NCI-H69 (cell line): ENCODE results near the gene TBRG4.

Experiments used
- DNase-seq: peaks from one replicate; lab custom pipeline; 2025; lab: John Stamatoyannopoulos, UW

TBRG4 gene

DNA sequence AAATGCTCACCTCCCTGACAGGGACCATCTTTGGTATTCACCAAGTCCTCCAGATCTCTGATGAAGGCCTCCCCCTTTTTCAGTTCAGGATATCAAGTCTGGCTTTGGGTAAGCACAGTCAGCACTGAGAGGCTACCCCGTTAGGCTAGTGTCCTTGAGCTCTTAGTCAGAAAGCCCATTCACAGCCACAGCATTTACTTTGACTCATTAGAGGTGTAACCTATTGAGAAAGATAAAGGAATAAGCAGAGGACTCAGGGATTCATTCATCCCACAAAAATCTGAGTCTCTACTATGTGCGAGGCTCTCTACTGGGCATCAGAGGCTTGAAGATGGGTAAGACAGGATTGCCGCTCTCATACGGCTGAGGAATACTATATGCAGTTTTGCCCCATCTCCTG, 32.1 kb upstream of the TBRG4 start:
- no peak for DNase-seq

DNA sequence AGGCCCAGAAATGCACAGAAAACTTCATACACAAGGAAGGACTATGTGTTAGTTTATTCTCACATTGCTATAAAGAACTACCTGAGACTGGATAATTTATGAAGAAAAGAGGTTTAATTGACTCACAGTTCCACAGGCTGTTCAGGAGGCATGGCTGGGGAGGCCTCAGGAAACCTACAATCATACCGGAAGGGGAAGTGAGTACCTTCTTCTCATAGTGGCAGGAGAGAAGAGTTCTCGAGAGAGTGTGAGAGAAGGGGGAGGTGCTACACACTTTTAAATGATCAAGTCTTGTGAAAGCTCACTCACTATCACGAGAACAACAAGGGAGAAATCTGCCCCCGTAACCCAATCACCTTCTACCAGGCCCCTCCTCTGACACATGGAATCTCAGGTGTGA, 29.3 kb upstream of the TBRG4 start:
- no peak for DNase-seq

DNA sequence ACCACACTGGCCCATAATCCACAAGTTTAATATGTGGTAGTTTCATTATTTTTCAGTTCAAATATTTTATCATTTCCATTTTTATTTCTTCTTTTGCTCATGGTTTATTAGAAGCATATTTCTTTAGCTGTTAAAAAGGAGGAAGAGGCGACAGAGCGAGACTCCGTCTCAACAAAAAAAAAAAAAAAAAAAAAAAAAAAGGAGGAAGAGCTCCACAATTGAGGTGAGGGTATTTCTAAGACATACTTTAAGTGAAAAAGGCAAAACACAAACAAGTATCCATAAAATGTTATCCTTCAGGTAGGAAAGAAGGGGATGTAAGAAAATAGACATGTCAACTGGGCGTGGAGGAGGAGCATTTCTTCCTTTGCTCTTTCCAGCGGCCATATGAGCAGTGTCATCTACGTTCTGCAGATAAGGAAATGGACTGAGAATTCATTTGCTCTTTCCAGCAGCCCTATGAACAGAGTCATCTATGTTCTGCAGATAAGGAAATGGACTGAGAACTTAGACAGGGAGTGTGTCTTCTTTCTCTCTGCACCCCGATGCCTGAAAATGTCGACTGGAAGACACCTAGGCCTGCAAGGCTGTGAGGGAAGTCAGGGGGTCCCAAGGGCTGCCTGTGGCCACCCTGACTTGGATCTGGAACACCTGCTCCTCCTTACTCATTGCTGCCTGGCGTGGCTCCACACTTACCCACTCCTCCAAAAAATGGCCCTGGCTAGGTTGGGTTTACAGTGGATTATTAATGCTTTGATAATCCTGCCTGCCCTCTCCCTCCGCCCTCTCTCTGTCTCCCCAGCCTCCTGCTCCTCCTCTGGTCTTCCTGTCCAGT, 27.2 kb upstream of the TBRG4 start:
- DNase-seq: no peak

DNA sequence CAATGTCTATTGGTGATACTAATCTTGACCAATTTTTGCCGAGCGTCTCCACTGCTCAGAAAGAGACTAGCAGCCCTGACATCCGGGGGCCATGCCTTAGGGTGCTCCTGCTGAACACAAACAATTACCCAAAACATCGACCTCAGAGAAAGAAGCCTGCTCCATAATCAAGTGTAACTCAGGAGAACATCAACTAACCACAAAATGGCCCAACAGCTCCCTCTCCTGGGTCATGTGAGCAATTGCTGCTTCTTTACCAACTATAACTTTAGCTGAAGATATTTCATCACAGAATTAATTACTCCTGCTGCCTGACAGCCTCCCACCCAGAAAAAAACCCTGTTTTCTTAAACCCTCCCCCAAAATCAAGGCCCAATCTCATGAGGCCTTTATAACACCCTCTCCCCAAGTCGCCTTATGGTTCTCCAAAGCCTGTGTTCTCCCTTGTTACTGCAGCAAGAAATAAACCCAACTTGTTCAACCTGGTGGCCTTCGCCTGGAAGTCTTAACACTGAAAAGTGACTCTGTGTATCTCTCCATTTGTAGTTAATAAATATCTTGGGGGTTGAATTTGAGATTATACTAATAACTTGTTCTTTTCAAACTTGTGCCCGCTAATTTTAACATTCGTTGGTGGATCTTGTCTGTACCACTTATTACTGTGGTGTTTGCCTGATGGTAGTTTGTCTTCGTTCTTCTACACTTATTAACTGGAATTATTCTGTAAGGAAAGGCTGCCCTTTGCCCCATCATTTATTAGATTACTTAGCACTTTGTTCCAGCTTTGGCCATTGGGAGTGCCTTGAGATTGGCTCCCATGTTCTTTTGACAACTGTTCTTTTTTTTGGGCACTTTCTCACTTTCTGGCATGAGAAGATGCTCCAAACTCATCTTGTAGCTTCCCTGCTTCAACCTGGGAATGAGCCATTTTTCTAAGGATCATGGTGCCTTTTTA, 24.9 kb upstream of the TBRG4 start:
- DNase-seq: peak; percentile 76

DNA sequence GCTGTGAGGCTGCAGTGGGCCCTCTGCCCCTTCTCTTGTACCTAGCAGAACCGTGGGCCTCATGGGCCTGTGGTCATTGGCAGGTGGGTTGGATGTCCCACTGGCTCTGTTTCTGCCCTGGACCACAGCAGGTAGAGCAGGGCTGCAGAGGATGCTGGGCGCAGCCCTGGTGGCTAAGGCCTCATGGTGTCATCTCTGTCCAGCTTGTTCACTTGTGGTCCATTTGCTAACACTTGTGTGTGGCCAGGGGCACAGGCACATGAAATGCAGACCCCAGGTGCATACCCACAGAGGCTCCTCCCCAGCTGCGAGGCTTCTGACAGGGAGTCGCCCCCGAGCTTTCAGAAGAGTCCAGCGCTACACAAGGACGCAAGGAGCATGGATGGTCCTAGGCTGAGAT, 22.4 kb upstream of the TBRG4 start:
- DNase-seq: no peak

DNA sequence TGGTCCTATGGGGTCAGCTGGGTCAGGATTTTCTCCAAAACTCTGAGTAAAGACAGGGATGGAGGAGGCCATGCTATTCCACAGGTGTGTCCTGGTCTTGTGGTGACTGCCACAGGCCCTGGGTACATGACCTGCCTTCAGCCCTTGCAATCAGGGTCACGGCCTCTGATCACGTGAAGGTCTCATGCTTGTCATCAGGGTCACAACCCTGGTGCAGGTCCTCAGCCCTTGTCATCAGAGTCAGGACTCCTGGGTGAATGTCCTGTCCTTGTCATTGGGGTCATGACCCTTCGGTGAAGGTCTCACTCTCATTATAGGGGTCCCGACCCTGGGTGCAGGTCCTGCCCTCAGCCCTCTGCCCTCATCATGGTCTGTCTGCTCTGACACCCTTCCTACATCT, 21.9 kb upstream of the TBRG4 start:
- DNase-seq: no peak

DNA sequence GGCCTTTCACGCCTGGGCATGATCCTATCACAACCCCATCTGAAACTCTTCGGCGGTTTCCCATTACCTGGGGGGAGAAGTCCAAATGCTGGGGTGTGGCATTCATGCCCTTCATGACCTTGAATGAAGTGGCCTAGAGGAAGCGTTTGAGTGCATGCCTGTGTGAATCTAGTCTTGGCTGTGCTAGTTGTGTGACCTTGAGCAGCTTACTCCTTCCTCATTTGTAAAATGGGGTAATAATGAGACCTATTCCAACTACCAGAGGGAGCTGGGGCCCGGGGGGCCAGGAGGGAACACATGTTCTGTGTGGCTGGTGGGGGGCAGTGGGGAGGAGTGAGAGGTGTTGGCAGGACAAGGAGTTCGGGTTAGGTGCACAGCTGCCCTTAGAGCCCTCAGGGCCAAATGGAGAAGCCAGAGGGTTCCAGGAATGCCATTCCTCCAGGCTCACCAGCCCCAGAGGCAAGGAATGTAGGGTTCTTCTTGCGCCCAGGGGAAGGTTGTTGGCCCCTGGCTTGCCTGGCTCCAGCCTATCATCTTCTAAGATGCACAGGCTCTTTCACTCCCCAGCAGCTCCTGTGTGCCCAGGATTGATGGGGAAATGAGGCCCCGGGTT, 21.3 kb upstream of the TBRG4 start:
- DNase-seq: no peak

DNA sequence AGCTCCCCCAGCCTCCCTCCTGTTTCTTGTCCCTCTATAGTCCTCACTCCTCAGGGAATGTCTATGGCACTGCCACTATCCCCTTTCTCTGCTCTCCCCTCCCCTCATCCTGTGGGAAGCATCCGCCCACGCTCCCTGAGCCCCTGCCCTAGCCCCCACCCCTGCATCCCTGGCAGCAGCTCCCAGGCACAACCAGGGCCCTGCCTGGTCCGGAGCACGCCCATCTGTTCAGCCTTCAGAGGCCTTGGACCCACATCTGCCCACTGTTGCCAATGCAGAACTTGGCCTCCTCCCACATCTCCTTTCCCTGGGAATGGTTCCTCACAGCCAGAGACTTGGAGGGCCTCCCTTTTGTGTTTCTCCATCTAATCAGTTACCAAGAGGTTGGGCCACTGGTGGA, 20.4 kb upstream of the TBRG4 start:
- no peak for DNase-seq

DNA sequence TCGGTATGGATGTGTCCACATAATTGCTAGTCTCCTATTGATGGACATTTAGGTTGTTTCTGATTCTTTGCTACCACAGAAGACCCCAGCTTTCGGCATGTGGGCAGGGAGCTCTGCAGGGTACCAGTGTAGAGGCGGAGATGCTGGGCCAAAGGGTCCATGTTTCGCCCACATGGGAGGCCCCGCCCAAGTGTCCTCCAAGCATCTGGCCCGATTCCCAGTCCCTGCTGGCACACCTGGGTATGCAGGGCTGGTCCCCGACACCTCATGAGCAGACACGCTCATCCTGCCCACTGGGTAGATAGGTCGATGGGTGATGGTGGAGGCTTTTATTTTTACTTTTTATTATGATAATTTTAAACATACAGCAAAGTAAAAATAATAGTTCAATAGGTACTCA, 19.4 kb upstream of the TBRG4 start:
- peak; percentile 49 for DNase-seq

DNA sequence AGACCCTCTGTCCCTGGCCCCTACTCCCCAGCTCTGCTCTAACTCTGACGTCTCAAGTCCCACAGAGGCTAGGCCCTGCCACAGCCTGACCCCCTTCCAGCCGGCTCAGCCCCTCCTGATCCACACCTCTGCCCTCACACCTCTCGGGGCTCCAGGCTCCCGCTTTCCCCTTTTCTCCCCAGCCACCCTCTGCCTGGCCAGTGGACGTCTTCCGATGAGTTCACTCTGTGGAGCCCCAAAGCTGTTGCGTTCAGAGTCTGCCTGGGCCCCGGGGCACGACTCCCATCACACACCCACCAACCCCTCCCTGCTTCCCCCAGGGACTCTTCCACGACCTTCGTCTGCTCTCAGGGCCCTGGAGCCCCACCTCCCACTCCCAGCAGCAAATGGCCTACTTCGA, 18.4 kb upstream of the TBRG4 start:
- no peak for DNase-seq

DNA sequence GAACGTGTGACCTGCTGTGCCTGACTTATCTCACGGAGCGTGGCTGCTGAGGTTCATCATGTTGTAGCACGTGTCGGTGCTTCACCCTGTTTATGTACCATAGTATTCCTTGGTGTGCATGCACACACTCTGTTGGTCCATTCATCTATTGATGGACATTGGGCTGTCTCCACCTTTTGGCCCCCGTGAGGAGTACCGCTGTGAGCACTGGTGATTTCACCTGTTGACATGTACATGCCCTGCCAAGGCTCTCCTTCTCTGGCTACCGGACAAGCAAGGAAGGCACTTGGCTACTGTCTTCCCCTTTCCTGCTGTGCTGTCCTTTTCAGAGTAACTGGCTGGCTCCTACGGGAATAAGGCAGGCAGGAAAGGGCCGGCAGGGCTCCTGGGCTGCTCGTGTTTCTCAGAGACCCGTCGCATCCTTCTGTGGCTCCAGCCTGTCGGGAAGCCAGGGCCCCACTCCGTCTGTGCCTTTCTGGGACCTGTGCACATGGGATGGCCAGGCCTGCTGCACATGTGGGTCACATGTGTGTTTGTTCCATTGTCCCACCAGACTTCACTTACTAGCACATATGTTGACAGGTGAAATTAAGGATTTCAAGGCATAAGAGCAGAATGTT, 17.8 kb upstream of the TBRG4 start:
- no peak for DNase-seq

DNA sequence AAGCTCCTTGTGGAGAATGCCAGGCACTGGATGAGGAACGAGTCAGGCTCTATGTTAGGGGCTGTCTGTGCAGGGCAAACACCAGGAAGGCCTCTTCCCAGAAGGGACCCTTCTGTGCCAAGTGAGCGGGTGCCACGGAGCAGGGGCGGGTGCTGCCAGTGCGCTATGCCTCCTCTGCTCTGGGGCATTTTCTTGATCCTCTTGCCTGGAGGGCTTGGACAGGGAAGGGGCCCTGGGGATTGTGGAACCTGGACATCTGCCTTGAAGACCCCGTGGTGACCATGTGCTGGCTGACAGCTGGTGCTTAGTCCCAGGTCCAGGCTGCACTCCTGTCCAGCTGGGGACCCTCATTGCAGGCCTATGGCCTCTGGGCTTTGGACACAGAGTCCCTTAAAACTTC, 15.4 kb upstream of the TBRG4 start:
- DNase-seq: no peak

DNA sequence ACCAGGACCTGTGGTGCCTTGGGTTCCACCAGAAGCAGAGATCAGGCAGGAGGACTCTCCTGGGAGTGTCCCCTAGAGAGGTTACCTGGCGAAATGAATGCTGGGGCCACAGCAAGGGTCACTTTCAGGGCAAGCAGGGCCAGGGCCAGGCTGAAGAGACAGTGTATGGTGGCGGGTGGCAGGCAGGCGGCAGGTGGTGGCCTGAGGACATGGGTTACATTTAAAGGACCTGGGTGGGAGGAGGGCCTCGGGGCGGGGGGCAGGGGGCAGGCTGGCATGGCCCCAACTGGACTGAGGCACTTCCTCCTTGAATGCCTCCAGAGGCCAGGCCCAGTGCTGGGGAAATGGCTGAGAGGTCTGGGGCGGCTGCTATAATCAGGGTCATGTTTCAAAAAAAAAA, 14.7 kb upstream of the TBRG4 start:
- DNase-seq: no peak

DNA sequence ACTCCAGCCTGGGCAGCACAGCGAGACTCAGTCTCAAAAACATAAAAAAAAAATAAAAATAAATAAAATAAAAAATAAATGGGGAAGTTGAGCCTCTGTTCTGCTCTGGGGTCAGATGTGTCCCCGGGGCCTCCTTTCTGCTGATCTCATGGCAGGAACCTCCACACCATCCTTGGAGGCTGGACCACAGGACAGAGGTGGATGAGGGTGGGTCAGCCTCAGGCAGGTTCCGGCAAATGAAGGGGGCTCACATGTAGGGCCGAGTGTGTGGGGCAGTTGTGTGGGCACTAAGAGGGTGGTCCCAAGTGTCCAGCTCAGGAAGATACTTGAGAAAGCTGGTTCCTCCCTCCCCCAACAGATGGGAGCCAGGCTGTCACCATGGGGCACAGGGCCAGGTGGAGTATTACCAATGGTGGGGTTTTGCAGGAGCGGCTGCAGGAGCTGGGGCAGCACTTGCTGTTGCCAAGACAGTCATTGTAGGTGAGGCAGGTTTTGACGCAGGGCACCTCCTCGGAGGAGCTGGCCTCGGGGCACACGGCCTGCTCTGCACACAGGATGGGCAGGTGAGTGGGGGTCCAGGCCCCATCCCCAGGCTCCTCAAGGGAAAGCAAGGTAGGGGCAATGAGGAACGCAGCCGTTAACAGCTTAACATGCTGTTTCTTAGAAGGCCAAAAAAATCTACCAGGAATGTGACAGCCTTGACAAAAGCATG, 13.9 kb upstream of the TBRG4 start:
- DNase-seq: no peak

DNA sequence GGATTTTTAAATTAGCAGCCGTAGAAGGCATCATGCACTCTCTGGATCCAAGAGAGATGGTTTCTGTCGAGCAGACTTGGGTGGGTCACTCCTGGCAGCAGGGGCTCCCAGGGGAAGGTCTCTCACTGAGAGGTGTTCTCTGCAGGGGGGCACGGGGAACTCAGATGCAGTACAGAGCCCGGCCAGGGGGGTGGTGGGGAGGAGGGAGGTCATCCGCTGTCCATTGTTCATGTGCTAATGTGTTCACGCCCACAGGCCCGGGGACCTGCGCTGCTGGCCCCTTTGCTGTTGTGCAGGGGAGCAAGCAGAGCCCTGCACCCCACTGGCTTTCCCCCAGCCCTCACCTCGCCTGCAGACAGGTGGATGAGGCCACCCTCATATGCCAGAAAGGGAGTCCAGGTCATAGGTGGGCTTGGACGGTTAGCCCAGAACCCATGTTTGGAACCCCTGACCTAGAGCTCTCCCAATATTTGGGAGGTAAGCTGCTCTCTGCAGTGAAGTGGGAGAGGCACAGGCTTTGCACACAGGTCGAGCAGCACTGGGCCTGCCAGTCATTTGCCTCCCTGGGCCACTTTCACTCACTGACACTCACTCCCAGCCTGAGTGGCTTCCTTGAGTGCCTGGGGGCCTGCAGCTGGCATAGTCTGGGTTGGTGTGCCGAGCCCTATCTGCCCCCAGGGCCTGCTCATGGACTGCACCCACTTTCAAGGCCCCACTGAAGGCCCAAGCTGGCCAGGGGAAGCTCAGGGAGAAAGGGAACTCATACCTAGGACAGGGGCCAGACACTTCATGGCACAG, 12.6 kb upstream of the TBRG4 start:
- peak; percentile 23 for DNase-seq

DNA sequence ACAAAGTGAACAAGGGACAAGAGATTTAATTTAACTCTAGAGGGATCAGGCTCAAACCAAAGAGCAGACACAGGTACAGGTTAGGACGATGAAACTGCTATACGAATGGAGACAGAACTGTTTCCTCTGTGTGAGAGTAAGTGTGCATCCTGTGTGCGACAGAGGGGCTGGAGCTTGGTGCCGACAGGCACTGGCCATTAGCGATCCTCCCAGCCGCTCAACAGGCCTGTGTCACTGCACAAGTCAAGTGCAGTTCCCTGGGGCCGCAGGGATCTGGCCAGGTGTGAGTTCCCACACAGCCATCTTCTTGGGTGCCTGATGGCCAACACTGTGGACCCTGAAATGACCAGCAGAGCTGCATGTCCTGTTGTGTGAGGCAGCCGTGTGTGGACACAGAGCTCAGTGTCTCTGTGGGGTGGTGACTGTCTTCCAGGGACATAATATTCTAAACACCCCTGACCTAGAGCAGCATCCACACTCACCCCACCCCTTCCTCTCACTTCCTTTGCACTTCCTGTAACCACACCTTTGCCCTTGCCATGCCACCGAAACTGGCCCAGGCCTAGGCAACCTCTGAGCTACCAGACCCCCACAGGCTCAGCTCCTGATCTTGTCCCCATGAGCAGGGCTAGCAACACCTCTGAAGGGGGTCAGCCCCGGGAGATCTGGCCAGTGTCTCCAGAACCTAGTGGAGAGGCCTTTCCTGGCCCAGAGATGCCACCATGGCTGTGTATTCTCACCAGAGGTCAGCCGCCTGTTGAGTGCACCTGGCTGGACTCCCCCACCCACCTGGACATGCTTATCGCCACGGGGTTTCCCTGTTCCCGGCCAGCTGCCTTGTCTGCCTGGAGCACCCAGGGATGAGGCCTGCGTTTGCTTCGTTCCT, 11.7 kb upstream of the TBRG4 start:
- DNase-seq: peak; percentile 23

DNA sequence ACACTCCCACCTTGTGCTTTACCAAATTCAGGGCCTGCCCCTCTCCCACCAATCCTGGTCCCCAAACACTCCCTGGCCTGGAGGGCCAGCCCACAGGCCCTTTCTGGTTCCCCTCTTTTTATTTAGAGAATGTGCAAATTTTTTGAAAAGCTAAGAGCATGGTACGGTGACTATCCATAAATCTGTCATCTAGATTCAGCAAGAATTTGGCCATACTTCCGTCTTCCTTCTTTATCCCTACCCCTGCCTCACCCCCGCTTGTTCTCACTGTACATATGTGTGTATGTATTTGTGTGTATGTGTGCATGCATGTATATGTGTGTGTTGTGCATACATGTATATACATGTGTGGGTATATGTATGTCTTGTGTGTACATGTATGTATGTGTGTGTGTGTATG, 8.1 kb upstream of the TBRG4 start:
- no peak for DNase-seq

DNA sequence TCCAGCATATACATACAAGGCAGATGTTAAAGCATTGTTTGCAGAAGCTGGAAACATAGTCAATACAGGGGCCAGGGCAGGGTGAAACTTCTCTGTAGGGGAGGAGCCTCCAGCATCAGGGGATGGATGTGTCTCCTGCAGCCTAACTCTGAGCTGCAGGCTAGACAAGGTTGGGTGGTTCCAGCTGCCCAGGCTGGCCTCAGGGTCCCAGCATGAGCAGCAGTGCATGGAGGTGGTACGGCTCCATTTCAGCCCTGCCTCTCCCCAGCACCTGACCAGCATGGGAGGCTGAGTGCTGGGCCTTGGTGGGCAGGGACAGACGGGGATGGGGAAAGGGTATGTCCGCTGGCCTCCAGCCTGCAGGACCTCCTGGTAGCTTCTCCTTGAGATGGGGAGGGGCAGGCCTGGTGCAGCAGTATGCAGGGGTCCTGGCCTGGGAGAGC, 7.4 kb upstream of the TBRG4 start:
- DNase-seq: no peak

DNA sequence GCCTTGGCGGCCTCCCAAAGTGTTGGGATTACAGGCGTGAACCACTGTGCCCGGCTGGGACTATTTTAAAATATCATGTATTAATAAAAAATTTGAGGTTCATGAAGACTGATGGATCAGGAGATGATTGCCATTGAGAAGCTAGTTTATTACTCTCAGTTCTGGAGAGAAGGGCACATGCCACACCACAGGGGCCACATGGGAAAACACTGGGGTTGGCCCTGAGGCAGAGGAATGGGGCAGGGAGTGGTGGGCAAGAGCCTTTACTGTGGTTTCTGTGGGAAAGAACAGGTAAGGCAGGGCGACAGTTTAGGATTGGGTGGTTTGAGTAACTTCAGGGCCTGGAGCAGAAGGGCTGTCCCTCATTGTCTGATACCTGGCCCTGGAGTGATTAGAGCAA, 6.8 kb upstream of the TBRG4 start:
- no peak for DNase-seq

DNA sequence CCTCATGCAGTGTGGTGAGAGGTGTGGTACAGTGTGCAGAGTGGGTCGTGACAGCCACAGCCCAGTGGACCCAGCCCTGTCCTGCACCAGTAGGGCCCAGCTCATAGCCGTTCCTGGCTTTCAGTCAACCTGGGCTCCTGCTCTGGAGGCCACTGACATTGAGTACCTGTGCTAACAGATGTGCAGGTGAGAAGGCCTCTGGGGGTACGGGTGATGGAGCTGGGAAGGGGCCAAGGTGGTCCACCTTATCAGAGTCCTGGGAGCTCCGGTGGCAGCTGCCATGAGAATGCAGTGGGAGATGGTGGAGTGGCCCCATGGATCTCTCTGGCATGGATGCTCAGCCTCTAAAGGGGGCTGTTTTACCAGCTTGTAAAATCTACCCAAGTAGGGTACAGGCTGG, 6.1 kb upstream of the TBRG4 start:
- DNase-seq: no peak
